ENCODE measurements around the gene ZNF677. TPM values are rescaled to one million over a fixed set of nuclear protein-coding genes. Genes with fewer than 3 reads are reported as not detected.
"Not testable (repeated sequence)": the region's sequence is repeated elsewhere in the genome, so short reads cannot be mapped to it uniquely, and the experiment has no call there.

Gene ZNF677
- total and polyA plus RNA-seq, 5 experiments from 2014 or later = 18.1 to 39.1 (median 31.2) TPM

DNA sequence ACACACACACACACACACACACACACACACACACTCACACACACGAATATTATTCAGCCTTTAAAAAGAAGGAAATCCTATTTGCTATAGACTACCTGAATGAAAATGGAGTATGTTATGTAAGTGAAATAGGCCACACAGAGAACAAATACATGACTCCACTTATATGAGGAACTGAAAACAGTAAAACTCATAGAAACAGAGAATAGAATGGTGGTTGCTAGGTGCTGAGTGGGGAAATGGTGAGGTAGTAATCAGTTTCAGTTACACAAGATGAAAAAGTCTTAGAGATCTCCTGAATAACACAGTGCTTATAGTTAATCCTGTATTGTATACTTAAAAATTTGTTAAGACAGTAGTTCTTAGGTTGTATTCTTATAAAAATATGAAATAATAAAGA lies 8.2 kb downstream of the ZNF677 start:
- no peaks in the 10 kb centered on the region for H3K27me3 Mint-ChIP-seq
- peaks cover 81 to 82% (median 82%) of the 10 kb centered on the region in 3 donors for H3K36me3 Mint-ChIP-seq
- ATAC-seq (no peak), DNase-seq (no peak)
- H3K4me1 Mint-ChIP-seq = no peaks in the 10 kb centered on the region
- POLR2A ChIA-PET = no interaction called here
- H3K9me3 Mint-ChIP-seq = peaks cover 19 to 93% (median 71%) of the 10 kb centered on the region in 9 donors
- no peak overlapping the region for H3K4me3 Mint-ChIP-seq
- no peak overlapping the region for H3K27ac Mint-ChIP-seq

- Mint-ChIP-seq H3K36me3 (peaks cover 43 to 74% (median 67%) of the 10 kb centered on the region in 3 donors), H3K27me3 (no peaks in the 10 kb centered on the region), H3K4me3 (no peak overlapping the region), H3K9me3 (peaks cover 41 to 98% (median 53%) of the 10 kb centered on the region in 9 donors), H3K4me1 (no peaks in the 10 kb centered on the region), H3K27ac (no peak overlapping the region)
- ATAC-seq = no peak
- DNase-seq = no peak
- POLR2A ChIA-PET = no interaction called here
These were observed 17.4 kb downstream of the ZNF677 start for GRCh38 chr19:53237114-53237777.

DNA sequence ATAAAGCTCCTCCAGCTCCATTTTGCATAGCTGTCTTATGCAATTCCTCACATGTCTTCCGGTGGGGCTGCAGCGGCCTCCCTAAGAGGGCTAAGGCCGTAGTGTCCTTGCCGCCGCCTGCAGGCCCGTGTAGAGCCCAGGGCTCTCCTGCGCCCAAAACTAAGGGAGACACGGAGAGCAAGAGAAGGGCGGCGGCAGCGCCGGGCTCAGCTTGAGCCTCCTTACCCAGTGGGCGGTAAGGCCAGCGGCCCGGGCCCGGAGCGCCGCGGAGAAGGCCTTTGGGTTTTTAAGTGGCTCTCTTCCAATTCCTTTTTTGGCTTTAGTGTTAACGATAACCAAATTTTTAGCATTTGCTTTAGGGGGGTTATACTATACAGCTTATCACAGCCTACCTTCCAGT lies 30.1 kb downstream of the ZNF677 start:
- POLR2A ChIA-PET = no interaction called here
- Mint-ChIP-seq H3K36me3 (peaks cover 2 to 38% (median 29%) of the 10 kb centered on the region in 3 donors), H3K27ac (no peak overlapping the region), H3K9me3 (peaks cover 7 to 89% (median 43%) of the 10 kb centered on the region in 9 donors), H3K4me1 (no peaks in the 10 kb centered on the region), H3K27me3 (no peaks in the 10 kb centered on the region), H3K4me3 (no peak overlapping the region)
- DNase-seq (no peak), ATAC-seq (no peak)

DNA sequence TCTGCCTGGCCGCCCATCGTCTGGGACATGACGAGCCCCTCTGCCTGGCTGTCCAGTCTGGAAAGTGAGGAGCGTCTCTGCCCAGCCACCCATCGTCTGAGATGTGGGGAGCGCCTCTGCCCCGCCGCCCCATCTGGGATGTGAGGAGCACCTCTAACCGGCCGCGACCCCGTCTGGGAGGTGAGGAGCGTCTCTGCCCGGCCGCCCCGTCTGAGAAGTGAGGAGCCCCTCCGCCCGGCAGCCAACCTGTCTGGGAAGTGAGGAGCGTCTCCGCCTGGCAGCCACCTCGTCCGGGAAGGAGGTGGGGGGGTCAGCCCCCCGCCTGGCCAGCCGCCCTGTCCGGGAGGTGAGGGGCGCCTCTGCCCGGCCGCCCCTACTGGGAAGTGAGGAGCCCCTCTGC lies 32.0 kb downstream of the ZNF677 start:
- POLR2A ChIA-PET, H3K27ac Mint-ChIP-seq, H3K4me1 Mint-ChIP-seq, DNase-seq, H3K27me3 Mint-ChIP-seq, ATAC-seq: not testable (repeated sequence)
- Mint-ChIP-seq H3K4me3 (peak overlapping the region in 1 of 10 donors; percentile 34), H3K36me3 (peaks cover 2 to 38% (median 38%) of the 10 kb centered on the region in 3 donors), H3K9me3 (peaks cover 7 to 87% (median 46%) of the 10 kb centered on the region in 9 donors)

GRCh38 chr19:53212703-53213320 lies 41.9 kb downstream of the ZNF677 start:
- peaks cover 0 to 99% (median 46%) of the 10 kb centered on the region in 9 donors for H3K9me3 Mint-ChIP-seq
- peaks cover 34 to 78% (median 56%) of the 10 kb centered on the region in 3 donors for H3K36me3 Mint-ChIP-seq
- DNase-seq = no peak
- H3K27ac Mint-ChIP-seq = no peak overlapping the region
- POLR2A ChIA-PET = no interaction called here
- H3K4me3 Mint-ChIP-seq = no peak overlapping the region
- no peak for ATAC-seq
- H3K27me3 Mint-ChIP-seq = no peaks in the 10 kb centered on the region
- H3K4me1 Mint-ChIP-seq = no peaks in the 10 kb centered on the region

GRCh38 chr19:53211554-53211953 lies 43.1 kb downstream of the ZNF677 start:
- H3K4me3 Mint-ChIP-seq, DNase-seq, H3K4me1 Mint-ChIP-seq, POLR2A ChIA-PET, H3K27me3 Mint-ChIP-seq, H3K27ac Mint-ChIP-seq, ATAC-seq: not testable (repeated sequence)
- peaks cover 11 to 99% (median 54%) of the 10 kb centered on the region in 9 donors for H3K9me3 Mint-ChIP-seq
- H3K36me3 Mint-ChIP-seq = peaks cover 45 to 89% (median 65%) of the 10 kb centered on the region in 3 donors

DNA sequence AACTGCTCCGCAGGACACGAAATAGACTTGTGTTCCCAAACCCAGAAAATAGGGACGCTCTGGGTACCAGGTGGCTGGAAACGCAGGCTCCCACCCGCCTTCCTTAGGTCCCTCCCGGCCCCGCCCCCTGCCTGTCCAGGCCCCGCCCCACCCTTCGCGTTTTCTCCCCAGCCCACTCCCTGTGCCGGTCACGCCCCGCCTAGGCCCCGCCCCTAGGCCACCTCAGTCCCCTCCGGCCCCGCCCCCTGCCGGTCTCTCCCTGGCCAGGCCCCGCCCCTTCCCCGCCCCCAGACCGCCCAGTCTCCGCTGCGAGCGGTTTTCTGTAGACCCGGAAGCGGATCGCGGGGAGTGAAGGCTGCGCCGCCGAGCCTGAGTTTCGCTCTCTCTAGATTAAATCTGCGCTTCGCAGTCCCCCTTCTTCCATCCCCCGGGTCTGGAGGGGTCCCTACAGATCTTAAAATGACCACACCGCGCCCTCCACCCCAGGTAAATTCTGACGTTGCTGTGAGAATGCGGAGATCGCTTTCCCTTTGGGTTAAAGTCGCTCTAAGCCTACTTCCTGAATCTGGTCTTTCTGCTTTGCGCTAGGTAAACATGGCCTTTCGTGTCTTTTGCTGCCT lies 57.8 kb downstream of the ZNF677 start:
- Mint-ChIP-seq H3K4me3 (peak overlapping the region; percentile 93 to 99 (median 98)), H3K27ac (peak overlapping the region; percentile 97 to 100 (median 99)), H3K27me3 (peaks cover 0 to 4% (median 0%) of the 10 kb centered on the region in 5 donors), H3K36me3 (peaks cover 24 to 57% (median 37%) of the 10 kb centered on the region in 3 donors), H3K4me1 (peaks cover 18 to 54% (median 44%) of the 10 kb centered on the region in 4 donors), H3K9me3 (peaks cover 0 to 79% (median 34%) of the 10 kb centered on the region in 9 donors)
- POLR2A ChIA-PET = interaction anchor here (0.8 kb wide), 2 partner anchors 24 to 170 kb away, joined by 3 to 5 read pairs; no protein-coding TSS in a partner anchor
- peak; percentile 84 to 100 (median 94) for DNase-seq
- ATAC-seq = peak; percentile 72 to 77

GRCh38 chr19:53195265-53195903 lies 59.3 kb downstream of the ZNF677 start:
- H3K36me3 Mint-ChIP-seq = peaks cover 17 to 55% (median 30%) of the 10 kb centered on the region in 3 donors
- H3K27ac Mint-ChIP-seq = peak overlapping the region in 9 of 10 donors; percentile 22 to 100 (median 69)
- peak; percentile 40 to 90 (median 76) for DNase-seq
- peak; percentile 40 to 56 for ATAC-seq
- peaks cover 0 to 5% (median 0%) of the 10 kb centered on the region in 5 donors for H3K27me3 Mint-ChIP-seq
- peaks cover 0 to 80% (median 33%) of the 10 kb centered on the region in 9 donors for H3K9me3 Mint-ChIP-seq
- H3K4me3 Mint-ChIP-seq = peak overlapping the region in 9 of 10 donors; percentile 9 to 99 (median 64)
- POLR2A ChIA-PET = interaction anchor here (1.4 kb wide), 1 partner anchor 325 kb away, joined by 6 read pairs; no protein-coding TSS in a partner anchor
- peaks cover 20 to 55% (median 47%) of the 10 kb centered on the region in 4 donors for H3K4me1 Mint-ChIP-seq

DNA sequence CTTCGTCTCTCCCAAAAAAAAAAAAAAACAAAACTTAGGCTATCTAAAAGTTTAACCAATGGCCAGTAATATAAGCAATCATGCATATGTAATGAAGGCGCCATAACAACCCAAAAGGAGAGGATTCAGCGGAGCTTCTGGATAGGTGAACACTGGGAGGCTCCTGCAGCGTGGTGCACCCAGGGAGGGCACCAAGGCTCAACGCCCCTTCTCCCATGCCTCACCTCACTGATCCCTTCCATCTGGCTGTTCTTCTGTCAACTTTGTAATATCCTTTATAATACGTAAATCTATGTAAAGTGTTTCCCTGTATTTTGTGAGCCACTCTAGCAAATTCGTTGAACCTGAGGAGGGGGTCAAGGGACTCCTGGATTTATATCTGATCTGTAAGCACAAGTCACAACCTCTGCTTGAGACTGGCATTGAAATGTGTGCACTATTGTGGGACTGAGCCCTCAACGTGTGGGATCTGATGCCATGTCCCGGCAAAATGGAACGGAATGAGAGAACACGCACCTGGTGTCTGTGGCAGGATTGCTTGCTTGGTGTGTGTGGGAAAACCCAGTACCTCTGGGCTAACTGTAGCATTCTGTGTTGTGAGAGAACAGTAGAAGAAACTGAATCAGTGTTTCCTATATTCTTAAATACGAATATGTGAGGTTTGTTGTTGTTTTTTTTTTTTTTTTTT lies 61.0 kb downstream of the ZNF677 start:
- peaks cover 8 to 48% (median 19%) of the 10 kb centered on the region in 3 donors for H3K36me3 Mint-ChIP-seq
- ATAC-seq (peak in 1 of 2 donors; percentile 0), DNase-seq (no peak)
- POLR2A ChIA-PET = interaction anchor here (0.6 to 0.7 kb wide), 4 partner anchors 184 to 922 kb away, joined by 3 to 5 read pairs (median 3); partner anchors contain the start of genes PRPF31 and TFPT
- peaks cover 0 to 5% (median 0%) of the 10 kb centered on the region in 5 donors for H3K27me3 Mint-ChIP-seq
- H3K4me1 Mint-ChIP-seq = peaks cover 21 to 50% (median 44%) of the 10 kb centered on the region in 4 donors
- H3K4me3 Mint-ChIP-seq = peak overlapping the region; percentile 89 to 96 (median 91)
- peak overlapping the region in 8 of 10 donors; percentile 82 to 98 (median 94) for H3K27ac Mint-ChIP-seq
- peaks cover 0 to 72% (median 34%) of the 10 kb centered on the region in 9 donors for H3K9me3 Mint-ChIP-seq

DNA sequence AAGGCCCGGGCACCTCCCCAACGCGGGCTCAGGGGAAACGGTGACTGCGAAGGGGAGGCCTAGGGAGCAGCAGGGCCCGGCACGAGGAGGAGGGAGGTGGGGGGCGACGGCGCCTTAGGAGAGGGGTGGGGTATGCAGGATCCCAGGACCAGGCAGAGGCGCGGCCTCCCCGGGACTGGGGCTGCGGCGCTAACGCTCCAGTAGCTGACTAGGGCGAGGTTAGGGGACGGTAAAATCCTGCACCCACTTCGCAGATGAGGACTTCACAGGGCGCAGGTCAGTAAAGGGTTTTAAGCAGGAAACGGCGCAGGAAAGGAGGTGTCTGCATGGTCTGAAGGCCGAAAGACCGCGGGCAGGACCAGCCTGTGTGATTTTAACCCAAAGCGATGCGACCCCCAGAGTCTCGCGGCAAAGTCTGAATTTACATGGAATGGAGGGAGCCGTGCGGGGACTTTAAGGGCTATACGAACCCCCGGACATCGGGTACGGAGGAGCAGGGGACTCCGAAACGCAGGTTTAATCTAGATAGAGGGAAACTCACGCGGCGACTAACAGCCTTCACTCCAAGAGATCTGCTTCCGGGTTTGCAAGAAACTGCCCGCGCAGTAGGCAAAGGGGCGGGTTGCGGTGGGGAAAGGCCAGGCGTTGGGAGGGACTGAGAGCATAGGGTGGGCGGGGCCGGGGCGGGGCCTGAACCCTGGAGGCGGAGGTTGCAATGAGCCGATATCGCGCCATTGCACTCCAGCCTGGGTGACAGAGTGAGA lies 61.7 kb downstream of the ZNF677 start, which contains the start of gene ZNF665:
ZNF665 (minus strand) TSS at position 588 of the 764 bp plus-strand sequence. CDS start 10,460 bp downstream, outside the sequence.
- peaks cover 0 to 66% (median 34%) of the 10 kb centered on the region in 9 donors for H3K9me3 Mint-ChIP-seq
- peaks cover 21 to 48% (median 42%) of the 10 kb centered on the region in 4 donors for H3K4me1 Mint-ChIP-seq
- H3K27ac Mint-ChIP-seq = peak within 1 kb of the TSS; percentile 90 to 98 (median 94)
- ATAC-seq = peak; percentile 57 to 67
- peaks cover 0 to 5% (median 0%) of the 10 kb centered on the region in 5 donors for H3K27me3 Mint-ChIP-seq
- DNase-seq = peak; percentile 61 to 94 (median 74)
- H3K4me3 Mint-ChIP-seq = peak within 1 kb of the TSS; percentile 89 to 96 (median 91)
- POLR2A ChIA-PET = interaction anchor here (0.6 to 0.7 kb wide), 3 partner anchors 185 to 327 kb away, joined by 3 to 5 read pairs (median 3); no protein-coding TSS in a partner anchor
- peaks cover 8 to 44% (median 20%) of the 10 kb centered on the region in 3 donors for H3K36me3 Mint-ChIP-seq

DNA sequence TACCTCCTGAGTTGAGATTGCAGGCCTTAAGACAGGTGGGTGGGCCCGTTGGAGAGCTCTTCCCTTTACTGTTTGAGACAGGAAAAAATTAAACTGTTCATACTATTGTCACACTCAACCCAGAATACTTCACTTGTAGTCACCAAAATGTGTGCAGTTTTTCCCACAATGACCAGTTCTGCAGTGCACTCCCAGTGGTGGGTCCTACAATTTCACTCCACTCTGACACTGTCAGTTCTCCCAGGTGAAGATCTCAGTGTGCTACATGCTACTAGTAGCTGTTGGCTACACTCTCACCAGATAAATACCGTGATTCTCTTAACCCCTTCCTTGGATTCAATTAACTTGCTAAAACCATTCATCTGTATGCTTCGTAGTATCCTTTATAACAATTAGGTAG lies 64.4 kb downstream of the ZNF677 start:
- ATAC-seq (no peak), DNase-seq (no peak)
- Mint-ChIP-seq H3K4me3 (no peak overlapping the region), H3K36me3 (peaks cover 12 to 41% (median 20%) of the 10 kb centered on the region in 3 donors), H3K27ac (no peak overlapping the region), H3K27me3 (peaks cover 0 to 5% (median 0%) of the 10 kb centered on the region in 5 donors), H3K9me3 (peaks cover 0 to 52% (median 29%) of the 10 kb centered on the region in 9 donors), H3K4me1 (peaks cover 16 to 32% (median 26%) of the 10 kb centered on the region in 4 donors)
- POLR2A ChIA-PET = no interaction called here

All from naive thymus-derived CD8-positive, alpha-beta T cell (primary cell).